NOMO-1 treated with DMSO at 0.1 percent for 48 hours (cell line): ENCODE data around the gene SH2D4B.

Experiments
- DNase-seq: peaks from one replicate; lab custom pipeline; 2025; ENCODE audit not compliant: unreplicated experiment; lab: John Stamatoyannopoulos, UW

Gene SH2D4B

GRCh38 chr10:80503584-80504157, 34.0 kb upstream of the SH2D4B start:
- no peak for DNase-seq

- peak; percentile 52 for DNase-seq
Measured at GRCh38 chr10:80504158-80504811, 33.4 kb upstream of the SH2D4B start.

- DNase-seq: no peak
Measured at GRCh38 chr10:80504897-80505465, 32.7 kb upstream of the SH2D4B start.

- DNase-seq: no peak
Measured at GRCh38 chr10:80506189-80506575, 31.5 kb upstream of the SH2D4B start.

- DNase-seq: no peak
Measured at GRCh38 chr10:80506836-80507487, 30.7 kb upstream of the SH2D4B start.

- no peak for DNase-seq
Measured at GRCh38 chr10:80509108-80509402, 28.6 kb upstream of the SH2D4B start.

- no peak for DNase-seq
Measured at GRCh38 chr10:80509403-80510161, 28.1 kb upstream of the SH2D4B start.

GRCh38 chr10:80512031-80512526, 25.6 kb upstream of the SH2D4B start:
- DNase-seq: no peak

- no peak for DNase-seq
Measured at GRCh38 chr10:80513106-80513505, 24.6 kb upstream of the SH2D4B start.

- DNase-seq: no peak
Measured at GRCh38 chr10:80515511-80515910, 22.2 kb upstream of the SH2D4B start.

GRCh38 chr10:80515941-80516340, 21.8 kb upstream of the SH2D4B start:
- DNase-seq: no peak

- no peak for DNase-seq
Measured at GRCh38 chr10:80516506-80517075, 21.1 kb upstream of the SH2D4B start.

GRCh38 chr10:80517416-80518142, 20.1 kb upstream of the SH2D4B start:
- no peak for DNase-seq

- peak; percentile 59 for DNase-seq
Measured at GRCh38 chr10:80518143-80518806, 19.4 kb upstream of the SH2D4B start.

GRCh38 chr10:80518807-80519360, 18.8 kb upstream of the SH2D4B start:
- no peak for DNase-seq

GRCh38 chr10:80519936-80520650, 17.6 kb upstream of the SH2D4B start:
- DNase-seq: no peak

- no peak for DNase-seq
Measured at GRCh38 chr10:80520661-80521470, 16.8 kb upstream of the SH2D4B start.

- no peak for DNase-seq
Measured at GRCh38 chr10:80522756-80523363, 14.8 kb upstream of the SH2D4B start.
